Measurements from ENCODE around the gene GYS1.
A peak's percentile ranks its signal among the peaks of the same experiment; 100 is the strongest.

The GYS1 gene

DNA sequence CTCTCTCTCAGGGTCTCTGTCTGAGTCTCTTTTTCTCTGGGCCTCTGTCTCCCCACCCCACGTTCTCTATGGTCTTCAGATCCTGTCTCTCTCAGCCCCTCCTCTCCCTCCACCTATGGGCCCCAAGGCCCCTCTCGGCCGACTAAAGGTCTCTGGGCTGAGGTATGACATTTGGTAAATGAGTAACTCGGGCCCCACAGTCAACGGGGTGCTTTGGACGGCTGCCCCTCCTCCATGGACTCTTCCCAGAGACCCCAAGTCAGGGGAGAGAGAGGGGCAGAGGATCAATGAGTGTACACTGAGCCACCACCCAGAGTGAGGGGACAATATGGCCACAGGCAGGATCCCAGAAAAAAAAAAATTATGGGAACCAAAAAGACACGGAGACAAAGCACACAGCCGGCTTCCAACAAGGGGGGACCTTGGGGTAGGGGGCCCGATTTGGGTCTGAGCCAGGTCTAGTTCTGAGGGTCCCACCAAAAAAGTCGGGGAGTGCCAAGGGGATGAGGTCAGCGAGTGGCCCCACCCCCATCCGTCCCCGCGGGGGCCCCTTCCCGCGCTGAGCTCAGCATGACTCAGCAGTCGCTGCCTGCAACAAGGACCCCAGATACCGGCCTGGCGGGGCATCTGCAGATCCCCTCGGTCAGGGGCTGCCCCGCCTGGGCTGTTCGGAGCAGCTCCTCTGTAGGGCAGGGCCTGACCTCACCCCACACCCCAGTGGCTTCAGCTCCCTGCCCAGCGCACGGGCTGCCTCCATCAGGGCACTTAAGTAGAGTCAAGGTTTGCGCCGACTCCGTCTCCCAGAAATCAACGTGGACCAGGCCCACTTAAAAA lies 29.5 kb downstream of the GYS1 start:
- peak overlapping the region; percentile 32 for H3K9ac ChIP-seq (ENCODE audit: low read length)
- H3K36me3 ChIP-seq (ENCODE audit: control insufficient read depth, insufficient read depth, low read length): peaks cover 9% of the 10 kb centered on the region
- H3K27ac ChIP-seq (ENCODE audit: low read depth, low read length): peak overlapping the region; percentile 90
- H3K4me3 ChIP-seq (ENCODE audit: low read length): peak overlapping the region; percentile 57
- H3K4me1 ChIP-seq (ENCODE audit: control insufficient read depth, insufficient read depth, low read length): peaks cover 24% of the 10 kb centered on the region
- H3K27me3 ChIP-seq (ENCODE audit: control insufficient read depth, insufficient read depth, low read length): no peaks in the 10 kb centered on the region

DNA sequence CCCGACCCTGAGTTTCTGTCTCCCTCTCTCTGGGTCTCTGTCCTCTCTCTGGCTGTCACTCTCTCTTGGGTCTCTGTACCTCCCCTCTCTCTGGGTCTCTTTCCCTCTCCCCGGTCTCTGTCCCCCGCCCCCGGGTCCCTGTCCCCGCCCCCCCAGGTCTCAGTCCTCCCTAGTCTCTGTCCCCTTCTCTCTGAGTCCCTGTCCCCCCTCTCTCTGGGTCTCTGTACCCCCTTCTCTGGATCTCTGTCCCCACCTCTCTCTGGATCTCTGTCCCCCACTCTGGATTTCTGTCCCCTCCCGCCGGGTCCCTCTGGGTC lies 30.3 kb downstream of the GYS1 start:
- peaks cover 24% of the 10 kb centered on the region for H3K4me1 ChIP-seq (ENCODE audit: control insufficient read depth, insufficient read depth, low read length)
- peak overlapping the region; percentile 9 for H3K4me3 ChIP-seq (ENCODE audit: low read length)
- H3K9ac ChIP-seq (ENCODE audit: low read length): peak overlapping the region; percentile 49
- peaks cover 9% of the 10 kb centered on the region for H3K36me3 ChIP-seq (ENCODE audit: control insufficient read depth, insufficient read depth, low read length)
- peak overlapping the region; percentile 40 for H3K27ac ChIP-seq (ENCODE audit: low read depth, low read length)
- H3K27me3 ChIP-seq (ENCODE audit: control insufficient read depth, insufficient read depth, low read length): no peaks in the 10 kb centered on the region

- Histone ChIP-seq H3K27ac (ENCODE audit: low read depth, low read length) (peak overlapping the region; percentile 40), H3K4me3 (ENCODE audit: low read length) (peak overlapping the region; percentile 9), H3K36me3 (ENCODE audit: control insufficient read depth, insufficient read depth, low read length) (peaks cover 9% of the 10 kb centered on the region), H3K4me1 (ENCODE audit: control insufficient read depth, insufficient read depth, low read length) (peaks cover 24% of the 10 kb centered on the region), H3K27me3 (ENCODE audit: control insufficient read depth, insufficient read depth, low read length) (no peaks in the 10 kb centered on the region), H3K9ac (ENCODE audit: low read length) (peak overlapping the region; percentile 49)
Observed at GRCh38 chr19:48962029-48962848, 30.9 kb downstream of the GYS1 start.

GRCh38 chr19:48961673-48962028 lies 31.5 kb downstream of the GYS1 start:
- peaks cover 5% of the 10 kb centered on the region for H3K36me3 ChIP-seq (ENCODE audit: control insufficient read depth, insufficient read depth, low read length)
- H3K27ac ChIP-seq (ENCODE audit: low read depth, low read length): peak overlapping the region; percentile 24
- H3K4me3 ChIP-seq (ENCODE audit: low read length): no peak overlapping the region
- peak overlapping the region; percentile 49 for H3K9ac ChIP-seq (ENCODE audit: low read length)
- peaks cover 21% of the 10 kb centered on the region for H3K4me1 ChIP-seq (ENCODE audit: control insufficient read depth, insufficient read depth, low read length)
- H3K27me3 ChIP-seq (ENCODE audit: control insufficient read depth, insufficient read depth, low read length): no peaks in the 10 kb centered on the region

GRCh38 chr19:48961051-48961649 lies 32.0 kb downstream of the GYS1 start:
- peaks cover 16% of the 10 kb centered on the region for H3K4me1 ChIP-seq (ENCODE audit: control insufficient read depth, insufficient read depth, low read length)
- peaks cover under 1% of the 10 kb centered on the region for H3K36me3 ChIP-seq (ENCODE audit: control insufficient read depth, insufficient read depth, low read length)
- H3K27ac ChIP-seq (ENCODE audit: low read depth, low read length): no peak overlapping the region
- no peak overlapping the region for H3K9ac ChIP-seq (ENCODE audit: low read length)
- H3K27me3 ChIP-seq (ENCODE audit: control insufficient read depth, insufficient read depth, low read length): no peaks in the 10 kb centered on the region
- H3K4me3 ChIP-seq (ENCODE audit: low read length): no peak overlapping the region

DNA sequence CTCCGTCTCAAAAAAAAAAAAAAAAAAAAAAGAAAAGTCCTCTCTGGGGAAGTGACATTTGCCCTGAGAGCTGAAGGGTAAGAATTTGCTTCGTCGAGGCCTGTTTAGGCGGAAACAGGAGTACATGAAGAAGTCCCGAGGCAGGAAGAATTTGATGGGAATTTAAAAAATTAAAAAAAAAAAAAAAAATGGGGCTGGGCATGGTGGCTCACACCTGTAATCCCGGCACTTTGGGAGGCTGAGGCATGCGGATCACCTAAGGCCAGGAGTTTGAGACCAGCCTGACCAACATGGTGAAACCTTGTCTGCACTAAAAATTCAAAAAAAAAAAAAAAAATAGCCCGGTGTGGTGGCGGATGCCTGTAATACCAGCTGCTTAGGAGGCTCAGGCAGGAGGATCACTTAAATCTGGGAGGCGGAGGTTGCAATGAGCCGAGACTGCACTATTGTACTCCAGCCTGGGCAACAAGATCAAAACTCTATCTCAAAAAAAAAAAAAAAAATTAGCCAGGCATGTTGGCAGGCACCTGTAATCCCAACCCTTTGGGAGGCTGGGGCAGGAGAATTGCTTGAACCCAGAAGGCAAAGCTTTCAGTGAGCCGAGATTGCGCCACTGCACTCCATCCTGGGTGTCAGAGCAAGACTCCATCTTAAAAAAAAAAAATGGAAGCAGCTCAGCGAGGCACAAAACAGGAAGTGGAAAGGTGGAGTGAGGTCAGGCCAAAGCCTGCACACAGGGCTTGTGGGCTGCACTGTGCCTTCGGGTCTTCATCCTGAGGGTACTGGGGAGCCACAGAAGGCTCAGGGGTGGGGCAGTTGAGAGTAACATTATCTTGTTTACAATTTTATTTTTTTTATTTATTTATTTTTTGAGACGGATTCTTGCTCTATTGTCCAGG lies 33.5 kb downstream of the GYS1 start:
- Histone ChIP-seq H3K4me1 (ENCODE audit: control insufficient read depth, insufficient read depth, low read length) (peaks cover 19% of the 10 kb centered on the region), H3K27ac (ENCODE audit: low read depth, low read length) (no peak overlapping the region), H3K36me3 (ENCODE audit: control insufficient read depth, insufficient read depth, low read length) (no peaks in the 10 kb centered on the region)

GRCh38 chr19:48958006-48958405 lies 35.1 kb downstream of the GYS1 start:
- H3K27ac ChIP-seq (ENCODE audit: low read depth, low read length): no peak overlapping the region
- no peaks in the 10 kb centered on the region for H3K27me3 ChIP-seq (ENCODE audit: control insufficient read depth, insufficient read depth, low read length)
- no peak overlapping the region for H3K9ac ChIP-seq (ENCODE audit: low read length)
- peaks cover 4% of the 10 kb centered on the region for H3K4me1 ChIP-seq (ENCODE audit: control insufficient read depth, insufficient read depth, low read length)
- no peak overlapping the region for H3K4me3 ChIP-seq (ENCODE audit: low read length)
- H3K36me3 ChIP-seq (ENCODE audit: control insufficient read depth, insufficient read depth, low read length): no peaks in the 10 kb centered on the region

More for the DNA sequence above, 33.5 kb downstream of the GYS1 start:
- H3K4me3 ChIP-seq (ENCODE audit: low read length): no peak overlapping the region
- no peaks in the 10 kb centered on the region for H3K27me3 ChIP-seq (ENCODE audit: control insufficient read depth, insufficient read depth, low read length)
- no peak overlapping the region for H3K9ac ChIP-seq (ENCODE audit: low read length)

- Histone ChIP-seq H3K27ac (ENCODE audit: low read depth, low read length) (peak overlapping the region; percentile 86), H3K4me1 (ENCODE audit: control insufficient read depth, insufficient read depth, low read length) (peaks cover 4% of the 10 kb centered on the region), H3K36me3 (ENCODE audit: control insufficient read depth, insufficient read depth, low read length) (no peaks in the 10 kb centered on the region), H3K4me3 (ENCODE audit: low read length) (peak overlapping the region; percentile 97), H3K27me3 (ENCODE audit: control insufficient read depth, insufficient read depth, low read length) (no peaks in the 10 kb centered on the region), H3K9ac (ENCODE audit: low read length) (peak overlapping the region; percentile 100)
Observed at GRCh38 chr19:48955308-48955958, 37.7 kb downstream of the GYS1 start.

DNA sequence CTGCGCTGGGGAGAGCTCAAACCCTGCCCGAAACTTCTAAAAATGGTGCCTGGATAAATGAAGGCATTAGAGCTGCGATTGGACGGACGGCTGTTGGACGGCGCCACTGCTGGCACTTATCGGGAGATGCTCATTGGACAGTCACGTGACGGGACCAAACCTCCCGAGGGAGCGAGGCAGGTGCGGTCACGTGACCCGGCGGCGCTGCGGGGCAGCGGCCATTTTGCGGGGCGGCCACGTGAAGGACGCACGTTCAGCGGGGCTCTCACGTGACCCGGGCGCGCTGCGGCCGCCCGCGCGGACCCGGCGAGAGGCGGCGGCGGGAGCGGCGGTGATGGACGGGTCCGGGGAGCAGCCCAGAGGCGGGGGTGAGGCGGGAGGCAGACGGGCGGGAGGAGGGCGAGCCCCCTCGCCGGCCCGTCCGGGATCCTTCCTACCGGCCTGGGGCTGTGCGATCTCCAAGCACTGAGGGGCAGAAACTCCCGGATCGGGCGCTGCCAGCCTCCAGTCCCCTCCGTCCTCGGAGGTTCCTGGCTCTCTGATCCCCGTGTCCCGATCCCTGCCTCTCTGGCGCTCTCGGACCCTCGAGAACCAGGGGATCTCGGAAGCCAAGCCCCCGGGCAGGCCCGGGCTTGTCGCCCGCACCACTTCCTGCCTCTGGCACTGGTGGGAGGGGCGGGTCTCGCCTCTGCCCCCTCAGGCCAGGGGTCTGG lies 38.4 kb downstream of the GYS1 start, which contains the start of gene BAX:
BAX (plus strand) TSS at position 281 of the 713 bp plus-strand sequence; CDS start at position 335, 54 bp downstream.
- Histone ChIP-seq H3K27ac (ENCODE audit: low read depth, low read length) (peak within 1 kb of the TSS; percentile 86), H3K4me3 (ENCODE audit: low read length) (peak within 1 kb of the TSS; percentile 97), H3K36me3 (ENCODE audit: control insufficient read depth, insufficient read depth, low read length) (no peaks in the 10 kb centered on the region), H3K27me3 (ENCODE audit: control insufficient read depth, insufficient read depth, low read length) (no peaks in the 10 kb centered on the region), H3K9ac (ENCODE audit: low read length) (peak within 1 kb of the TSS; percentile 100), H3K4me1 (ENCODE audit: control insufficient read depth, insufficient read depth, low read length) (peaks cover 4% of the 10 kb centered on the region)

GRCh38 chr19:48953990-48954594 lies 39.0 kb downstream of the GYS1 start:
- Histone ChIP-seq H3K36me3 (ENCODE audit: control insufficient read depth, insufficient read depth, low read length) (no peaks in the 10 kb centered on the region), H3K4me3 (ENCODE audit: low read length) (peak overlapping the region; percentile 58), H3K4me1 (ENCODE audit: control insufficient read depth, insufficient read depth, low read length) (peaks cover 4% of the 10 kb centered on the region), H3K27me3 (ENCODE audit: control insufficient read depth, insufficient read depth, low read length) (no peaks in the 10 kb centered on the region), H3K9ac (ENCODE audit: low read length) (no peak overlapping the region), H3K27ac (ENCODE audit: low read depth, low read length) (peak overlapping the region; percentile 86)

GRCh38 chr19:48953141-48953540 lies 40.0 kb downstream of the GYS1 start:
- Histone ChIP-seq H3K4me1 (ENCODE audit: control insufficient read depth, insufficient read depth, low read length) (peaks cover 4% of the 10 kb centered on the region), H3K36me3 (ENCODE audit: control insufficient read depth, insufficient read depth, low read length) (no peaks in the 10 kb centered on the region), H3K9ac (ENCODE audit: low read length) (no peak overlapping the region), H3K4me3 (ENCODE audit: low read length) (no peak overlapping the region), H3K27ac (ENCODE audit: low read depth, low read length) (no peak overlapping the region), H3K27me3 (ENCODE audit: control insufficient read depth, insufficient read depth, low read length) (no peaks in the 10 kb centered on the region)
